MV-4-11 (cell line): ENCODE results near the gene CTBP2.

ENCODE experiments used
- DNase-seq: peaks from one replicate; lab custom pipeline; 2025; lab: John Stamatoyannopoulos, UW

CTBP2 gene

DNA sequence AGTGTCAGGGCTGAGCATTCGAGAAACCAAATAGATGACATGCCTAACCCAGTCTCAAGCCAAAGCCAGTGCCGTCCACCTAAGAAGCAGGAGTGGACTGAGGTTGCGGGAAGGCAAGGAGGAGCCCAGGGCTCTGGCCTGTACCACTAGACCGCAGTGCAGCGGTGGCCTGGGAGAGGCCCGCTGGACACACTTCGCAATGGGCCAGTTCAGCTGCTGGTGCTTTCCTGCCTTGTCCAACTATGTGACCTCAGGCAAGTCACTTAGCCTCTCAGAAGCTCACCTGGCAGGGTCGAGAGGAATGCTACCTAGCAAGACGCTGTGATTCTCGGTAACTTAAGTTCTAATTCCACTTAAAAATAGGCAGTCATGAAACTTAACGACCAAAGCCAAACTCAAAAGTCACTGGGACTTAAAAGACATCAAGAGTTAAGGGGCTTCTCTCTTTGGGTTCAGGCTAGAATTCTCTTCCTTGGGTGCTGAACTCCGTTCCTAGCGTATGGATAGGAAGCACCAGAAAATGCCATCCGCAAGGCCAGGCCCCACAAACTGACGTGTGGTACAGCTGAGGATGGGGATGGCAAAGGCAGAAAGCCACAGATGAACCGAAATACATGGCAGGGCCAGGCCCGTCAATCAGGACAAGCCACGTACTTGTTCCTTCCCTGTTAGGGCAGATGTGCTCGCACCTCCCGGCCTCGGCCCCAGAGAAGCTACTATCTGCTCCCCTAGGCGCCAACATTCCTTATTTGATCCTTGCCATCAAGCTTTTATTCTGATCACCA, 34.2 kb downstream of the CTBP2 start:
- DNase-seq = no peak

DNA sequence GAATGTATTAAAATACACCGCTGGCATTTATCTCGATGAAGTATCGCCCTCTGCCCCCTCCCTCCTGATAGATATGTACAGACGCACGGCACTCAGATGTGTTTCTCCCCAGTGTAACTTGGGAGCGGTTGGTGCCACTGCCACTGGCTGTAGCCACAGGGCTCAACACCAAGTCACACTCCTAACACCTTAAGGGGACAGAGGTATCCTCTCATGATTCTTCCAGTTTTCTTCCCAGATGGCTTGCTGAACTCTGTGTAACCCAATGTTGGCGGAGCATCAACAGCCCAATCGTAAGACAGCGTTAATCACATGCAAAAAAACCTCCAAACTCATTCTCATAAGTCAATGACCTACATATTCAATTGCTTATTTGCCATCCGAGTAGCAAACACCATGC, 35.5 kb downstream of the CTBP2 start:
- DNase-seq = no peak

DNA sequence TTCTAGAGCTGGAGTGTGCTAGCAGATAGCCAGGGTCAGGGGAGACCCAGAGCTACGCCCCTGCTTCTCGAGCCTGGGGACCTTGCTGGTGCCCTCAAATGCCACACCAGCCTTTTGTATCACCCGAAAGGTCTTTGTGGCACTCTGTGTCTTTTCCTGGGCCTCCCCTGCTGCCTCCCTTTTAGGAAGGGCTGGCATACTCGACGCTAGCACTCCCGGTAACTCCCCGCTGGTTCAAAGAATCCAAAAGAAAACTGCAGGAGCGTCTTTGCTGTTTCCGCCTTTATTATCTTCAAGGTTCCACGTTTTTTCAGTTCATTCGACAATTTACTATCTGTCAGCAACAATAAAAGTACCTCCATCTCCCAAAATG, 36.3 kb downstream of the CTBP2 start:
- no peak for DNase-seq

DNA sequence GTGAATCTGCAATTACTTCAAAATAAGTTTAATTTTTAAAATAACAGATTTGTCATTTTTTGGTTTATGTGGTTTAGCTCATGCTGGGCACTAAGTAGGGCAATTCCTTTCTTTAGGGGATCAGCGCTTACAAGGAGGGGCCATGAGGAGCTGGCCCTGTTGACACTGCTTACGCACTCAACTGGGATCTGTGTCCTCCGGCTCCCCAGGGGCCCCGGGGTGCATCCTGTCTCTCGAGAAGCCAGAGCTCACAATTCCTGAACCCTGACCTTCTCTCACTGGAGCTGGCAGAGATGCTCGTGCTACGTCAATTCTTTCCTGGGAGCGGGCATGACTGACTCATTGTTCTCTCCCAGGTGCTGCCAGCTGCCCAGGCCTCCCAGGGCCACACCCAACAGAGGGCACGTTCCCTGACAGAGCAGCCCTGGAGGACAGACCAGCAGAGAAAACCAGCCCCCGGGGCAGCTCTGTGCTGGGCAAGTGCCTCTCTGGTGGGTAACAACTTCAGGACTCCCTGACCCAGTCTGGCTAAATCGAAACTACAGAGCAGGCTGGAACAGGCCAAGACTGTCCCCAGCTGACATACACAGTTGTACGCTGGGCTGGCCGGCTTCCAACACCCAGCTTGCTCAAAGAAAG, 36.8 kb downstream of the CTBP2 start:
- DNase-seq = no peak

DNA sequence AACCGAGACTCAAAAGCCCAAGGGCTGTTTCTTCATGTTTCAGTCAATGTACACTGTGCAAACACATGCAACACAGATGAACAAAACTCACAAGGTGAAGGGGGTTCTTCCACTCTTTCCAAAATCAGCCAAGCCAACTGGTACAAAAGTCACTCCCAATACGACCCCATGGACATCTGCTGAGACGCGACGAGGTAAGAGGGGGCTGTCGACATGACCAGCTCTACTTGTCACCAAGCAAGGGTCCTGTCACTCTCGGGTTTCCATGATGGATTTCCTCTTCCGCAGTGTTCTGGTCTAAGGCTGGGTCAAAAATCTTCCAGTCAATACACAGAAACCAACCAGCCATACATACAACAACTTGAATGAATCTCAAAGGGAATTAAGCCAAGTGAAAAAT, 37.8 kb downstream of the CTBP2 start:
- DNase-seq = no peak

DNA sequence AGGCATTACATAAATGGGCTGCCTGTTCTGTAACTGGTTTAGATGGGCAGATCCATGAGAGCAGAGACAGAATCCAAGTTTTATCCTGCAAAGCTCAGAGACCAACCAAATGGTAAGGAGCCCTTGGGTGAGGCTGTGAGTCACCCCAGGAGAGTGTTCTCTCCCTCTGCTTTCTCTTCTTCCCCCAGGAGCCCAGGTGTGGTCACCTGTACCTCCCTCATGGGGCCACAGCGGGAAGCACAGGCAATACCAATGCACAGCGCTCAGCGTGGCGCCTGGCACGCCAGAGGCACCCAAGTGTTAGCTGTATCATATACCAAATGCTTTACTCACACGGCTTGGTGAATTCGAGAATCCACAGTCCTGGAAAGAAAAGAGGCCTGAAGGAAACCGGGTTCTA, 39.4 kb downstream of the CTBP2 start:
- DNase-seq = no peak

DNA sequence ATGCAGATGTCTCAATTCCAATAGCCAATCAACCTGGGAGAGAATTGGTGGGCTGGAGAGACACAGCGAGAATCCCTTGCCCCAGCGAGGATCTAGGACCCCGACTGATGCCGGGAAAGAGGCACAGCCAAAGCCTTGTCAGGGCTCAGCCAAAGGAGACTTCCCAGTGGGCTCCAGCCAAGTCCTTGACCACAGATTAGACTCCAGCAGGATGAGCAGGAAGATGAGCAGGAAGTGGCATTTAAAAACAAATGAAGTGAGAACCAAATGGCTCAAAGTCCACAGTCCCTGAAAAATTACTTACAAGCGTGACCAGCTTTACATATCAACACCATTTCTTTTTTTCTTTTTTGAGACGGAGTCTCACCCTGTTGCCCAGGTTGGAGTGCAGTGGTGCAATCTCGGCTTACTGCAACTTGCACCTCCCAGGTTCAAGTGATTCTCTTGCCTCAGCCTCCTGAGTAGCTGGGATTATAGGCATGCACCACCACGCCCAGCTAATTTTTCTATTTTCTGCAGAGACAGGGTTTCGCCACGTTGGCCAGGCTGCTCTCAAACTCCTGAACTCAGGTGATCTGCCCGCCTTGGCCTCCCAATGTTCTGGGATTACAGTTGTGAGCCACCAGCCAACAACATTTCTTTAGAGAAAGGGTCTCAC, 40.2 kb downstream of the CTBP2 start:
- no peak for DNase-seq

DNA sequence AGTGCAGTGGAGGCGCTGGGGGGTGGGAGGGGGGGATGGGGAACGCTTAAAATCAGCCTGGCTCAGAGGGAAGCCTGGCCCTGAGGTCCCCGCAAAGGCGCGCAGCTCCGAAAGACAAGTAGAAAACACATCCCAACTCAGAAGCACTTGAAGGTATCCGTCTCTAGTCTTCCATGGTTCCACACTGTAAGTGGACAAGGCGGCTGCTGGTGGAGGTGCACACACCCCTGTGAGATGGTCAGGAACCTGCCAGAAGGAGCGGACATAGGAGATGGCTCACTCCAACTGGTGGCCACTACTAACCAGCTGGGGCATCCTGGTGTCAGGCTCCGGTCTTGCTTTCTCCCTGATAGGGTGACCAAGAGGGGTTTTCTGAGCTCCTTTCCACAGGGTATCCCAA, 41.7 kb downstream of the CTBP2 start:
- DNase-seq = no peak

DNA sequence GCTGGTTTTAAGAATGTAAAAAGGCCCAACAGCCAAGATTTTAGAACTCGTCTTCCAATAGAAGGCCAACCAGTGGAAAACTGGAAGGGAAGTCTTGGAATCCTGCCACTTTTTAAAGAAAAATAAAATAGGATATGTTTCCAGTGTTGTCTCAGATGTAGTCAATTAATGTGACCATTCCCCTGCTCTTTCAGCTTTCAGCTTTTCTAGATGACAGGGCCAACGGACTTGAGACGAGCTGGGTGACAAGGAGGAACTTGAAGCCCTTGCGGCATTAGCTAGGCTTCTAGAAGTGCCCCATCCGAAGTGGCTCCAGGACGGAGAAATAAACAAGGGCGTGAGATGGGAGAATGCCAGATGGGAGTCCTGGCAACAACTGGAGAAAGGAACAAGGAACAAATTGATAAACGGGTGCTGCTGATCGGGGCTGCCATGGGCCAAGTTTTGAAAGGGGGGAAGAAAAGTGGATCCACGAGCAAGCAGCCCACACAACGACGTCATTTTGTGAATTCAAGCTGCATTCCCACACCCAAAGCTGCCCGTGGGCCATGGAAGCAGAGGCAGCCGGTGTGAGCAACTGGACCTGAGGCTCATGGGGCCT, 42.3 kb downstream of the CTBP2 start:
- no peak for DNase-seq

DNA sequence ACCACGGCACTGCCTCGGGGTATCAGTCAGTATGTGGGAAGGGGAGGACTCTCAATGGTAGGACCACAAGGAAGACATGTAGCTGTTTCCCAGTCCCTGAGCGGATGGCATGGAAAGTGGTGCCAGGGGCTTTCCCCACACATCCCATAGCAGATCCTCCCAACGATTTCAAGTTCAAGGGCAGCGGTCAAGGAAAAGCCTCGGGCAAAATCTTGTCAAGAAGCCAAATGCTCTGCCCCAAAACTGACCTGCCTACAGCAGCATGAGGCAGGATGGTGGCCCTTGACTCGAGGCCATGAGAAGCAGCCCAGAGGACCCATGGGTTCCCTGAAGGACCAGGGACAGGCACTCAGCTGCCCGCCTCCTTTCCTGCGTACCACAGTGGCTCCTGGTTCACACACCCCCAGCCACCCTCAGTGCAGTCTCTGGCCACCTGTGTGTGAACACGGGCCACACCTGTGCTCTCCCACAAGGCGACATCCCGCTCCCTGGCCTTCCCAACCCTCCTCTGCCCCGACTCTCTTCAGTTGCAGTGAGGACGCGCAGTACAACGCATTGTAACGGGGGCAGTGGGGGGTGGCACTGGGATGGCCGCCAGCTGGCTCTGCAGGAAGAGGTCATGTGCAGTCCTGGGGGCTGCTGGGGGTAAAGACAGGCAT, 43.6 kb downstream of the CTBP2 start:
- no peak for DNase-seq

DNA sequence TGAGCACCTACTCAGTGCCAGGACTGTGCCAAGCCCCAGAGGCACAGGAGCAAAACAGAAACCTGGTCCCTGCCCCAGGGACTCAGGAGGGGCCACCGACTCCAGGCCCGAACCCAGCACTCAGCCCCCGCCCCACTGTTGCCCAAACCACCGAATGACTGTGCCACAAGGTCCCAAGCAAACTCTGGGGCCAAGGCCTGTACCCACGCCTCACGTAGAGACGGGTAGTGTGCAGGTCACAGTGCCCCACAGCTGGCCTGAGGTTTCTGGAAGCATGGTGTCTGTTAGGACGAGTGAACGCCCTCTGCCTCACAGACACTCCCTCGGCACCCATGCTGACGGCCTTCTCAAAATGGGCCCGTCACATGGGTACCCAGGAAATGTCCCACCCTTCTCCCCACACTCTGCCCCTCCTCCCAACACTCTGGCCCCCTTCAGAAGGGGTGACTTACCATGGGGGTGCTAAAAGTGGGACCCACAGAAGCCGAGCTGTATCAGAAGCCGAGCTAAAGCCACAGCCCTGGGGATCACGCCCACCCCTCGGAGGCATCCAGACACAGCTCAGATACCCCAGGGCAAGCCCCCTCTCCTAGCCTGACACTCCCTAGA, 44.2 kb downstream of the CTBP2 start:
- DNase-seq = no peak

DNA sequence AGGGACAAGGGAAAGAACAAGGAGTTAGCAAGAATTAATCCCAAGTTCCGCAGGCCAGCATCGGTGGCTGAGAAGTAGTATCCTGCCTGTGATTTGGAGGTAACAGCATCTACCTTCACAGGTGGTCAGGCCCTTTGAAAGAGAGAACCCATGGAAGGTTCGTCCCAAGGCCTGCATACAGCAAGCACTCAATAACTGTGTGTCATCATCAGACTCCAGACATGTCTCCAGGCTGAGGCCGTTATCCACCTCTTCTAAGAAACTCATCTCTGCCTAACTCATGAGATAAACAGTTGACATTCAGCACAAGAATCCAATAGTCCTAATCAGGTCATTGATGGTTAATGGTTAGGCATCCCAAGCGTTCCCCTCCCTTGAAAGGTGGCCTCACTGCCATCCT, 45.0 kb downstream of the CTBP2 start:
- no peak for DNase-seq

DNA sequence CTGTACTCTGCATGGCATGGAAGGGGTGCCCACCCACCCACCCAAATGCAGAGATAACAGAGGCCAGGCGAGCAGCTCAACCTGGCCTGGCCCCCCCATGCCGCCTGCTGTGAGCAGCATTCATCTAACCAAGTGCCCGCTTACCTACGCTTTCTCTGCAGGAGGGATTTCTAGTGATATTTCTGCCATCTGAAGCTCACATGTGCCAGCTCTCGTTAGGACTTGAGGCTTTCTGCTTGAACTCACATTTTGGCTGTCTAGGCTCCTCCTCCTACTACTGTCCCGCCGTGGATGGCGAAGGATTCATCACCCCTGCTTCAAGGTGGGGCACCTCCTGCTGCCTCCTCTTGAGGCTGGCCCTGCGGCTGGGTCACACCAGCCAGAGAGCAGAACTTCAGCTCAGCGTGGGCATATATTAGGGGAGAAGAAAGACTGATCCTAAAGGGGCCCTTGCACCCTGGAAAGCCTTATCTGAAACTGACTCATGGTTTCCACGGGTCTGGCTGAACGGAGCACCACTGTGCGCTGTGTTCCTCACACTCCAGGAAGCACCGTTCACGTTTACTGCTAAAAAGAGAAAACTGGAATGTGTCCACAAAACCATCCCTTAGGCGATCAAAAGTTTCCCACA, 45.5 kb downstream of the CTBP2 start:
- DNase-seq = no peak

DNA sequence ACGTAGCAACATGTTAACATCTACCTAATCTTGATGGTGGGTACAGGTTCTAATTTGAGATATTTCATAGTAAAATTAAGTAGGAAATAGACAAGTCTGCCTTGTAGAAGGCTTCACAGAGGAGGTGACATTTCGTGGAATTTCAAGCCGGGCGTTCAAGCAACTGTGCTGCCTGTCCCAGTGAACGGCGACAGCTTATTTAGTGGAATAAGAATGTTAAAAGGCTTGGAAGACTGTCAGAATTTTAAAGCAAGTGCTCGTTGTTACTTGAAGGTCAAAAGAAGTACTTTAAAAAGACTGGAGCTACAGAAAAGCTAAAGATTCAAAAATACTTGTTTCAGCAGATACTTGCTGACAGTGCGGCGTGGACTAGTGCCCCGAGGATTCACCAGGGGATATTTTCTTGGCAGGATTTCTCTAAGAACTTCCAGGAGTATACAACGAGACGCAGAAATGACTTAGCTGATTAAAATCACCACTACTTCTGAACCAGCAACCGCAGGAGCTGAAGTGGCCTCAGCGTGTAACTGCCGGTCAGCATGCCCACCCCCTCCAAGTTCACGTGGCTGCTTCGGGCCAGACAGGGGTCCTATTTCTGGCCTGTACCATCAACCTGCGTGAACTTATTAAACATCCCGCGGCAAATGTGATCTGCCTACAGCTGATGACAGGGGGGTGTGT, 46.5 kb downstream of the CTBP2 start:
- no peak for DNase-seq

DNA sequence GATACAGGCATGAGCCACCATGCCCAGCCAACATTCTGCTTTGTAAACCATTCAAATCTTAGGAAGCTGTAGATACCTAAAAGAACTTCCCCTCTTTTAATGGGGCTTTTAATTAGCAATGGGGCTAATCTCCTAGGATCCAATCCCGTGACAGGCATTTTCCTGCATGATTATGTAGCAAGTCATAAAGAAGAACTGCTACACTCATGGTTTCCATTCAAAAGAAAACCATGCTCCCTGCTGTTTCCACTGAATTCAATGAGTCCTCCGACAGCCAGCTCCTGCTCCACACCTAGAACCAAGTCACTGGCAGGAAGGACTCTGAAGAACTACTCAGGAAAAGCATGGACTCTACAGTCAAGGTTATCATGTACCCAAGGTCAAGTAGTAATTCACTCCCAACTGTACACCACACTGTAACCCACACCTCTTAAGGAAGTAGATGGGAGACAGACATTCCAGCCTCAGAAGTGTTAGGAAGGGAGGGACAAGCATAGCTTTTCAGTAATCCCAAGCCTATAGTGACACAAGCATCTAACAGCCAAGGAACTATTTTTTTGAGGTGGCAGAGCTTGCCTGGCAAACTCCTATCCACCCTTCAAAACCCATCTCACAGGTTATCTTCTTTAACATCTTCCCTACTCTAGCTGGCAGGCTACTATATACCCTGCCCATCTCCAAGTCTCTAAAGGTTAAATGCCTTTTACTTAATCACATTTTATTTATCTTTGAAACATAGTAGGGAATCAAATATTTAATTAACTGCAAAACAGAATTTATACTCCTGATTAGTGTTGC, 47.5 kb downstream of the CTBP2 start:
- no peak for DNase-seq

DNA sequence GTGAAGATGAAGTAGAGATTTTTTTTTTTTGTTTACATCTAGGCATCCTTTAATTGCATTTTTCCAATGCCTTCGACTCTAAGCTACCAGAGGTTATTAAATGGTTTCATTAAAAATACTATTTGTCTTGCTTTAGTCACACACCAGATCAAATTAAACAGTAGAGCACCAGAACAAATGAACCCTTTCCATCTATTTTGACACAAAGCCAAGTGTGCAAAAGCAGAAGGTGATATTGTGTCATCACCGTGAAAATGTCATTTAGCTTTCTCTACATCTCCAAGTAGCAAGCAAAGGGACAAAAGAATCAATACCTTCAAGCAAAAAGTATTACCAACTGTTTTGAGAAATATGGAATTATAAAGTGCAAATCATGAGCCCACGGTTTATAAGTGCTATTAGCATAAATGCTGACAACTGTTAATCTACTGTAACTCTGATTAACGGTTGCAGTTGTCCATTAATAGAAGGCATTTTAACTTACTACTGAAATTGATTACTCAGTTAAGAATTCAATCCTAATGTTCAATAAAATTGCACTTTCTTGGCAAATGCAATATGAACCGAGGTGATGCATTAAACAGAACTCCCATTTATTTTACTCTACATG, 49.1 kb downstream of the CTBP2 start:
- DNase-seq = no peak

DNA sequence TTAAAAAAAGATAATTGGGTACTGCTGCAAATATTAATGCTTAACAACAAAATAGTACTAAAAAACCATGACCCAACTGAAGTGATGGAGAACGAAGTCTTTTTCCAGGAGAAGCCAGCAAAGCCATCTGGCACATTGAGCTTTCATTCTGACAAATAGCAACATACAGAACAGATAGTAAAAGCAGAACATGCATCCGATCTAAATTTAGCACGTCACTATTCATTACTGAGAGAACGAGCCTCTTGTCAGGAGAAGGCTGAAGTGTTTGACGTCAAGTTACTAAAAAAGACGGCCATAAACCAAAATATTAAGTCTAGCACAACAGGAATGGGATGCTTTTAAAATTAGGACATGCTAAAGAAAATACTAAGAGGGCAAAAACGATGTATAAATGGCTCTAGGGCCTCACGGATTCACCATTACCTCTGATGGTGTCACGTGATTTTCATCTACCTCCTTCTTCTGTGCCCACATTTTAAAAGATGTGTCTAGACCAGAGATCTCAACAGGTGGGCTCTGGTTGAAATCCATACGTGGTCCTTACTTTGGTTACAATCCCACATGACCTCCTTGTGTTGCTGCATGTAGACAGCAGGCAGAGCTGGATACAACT, 52.3 kb downstream of the CTBP2 start:
- DNase-seq = no peak

DNA sequence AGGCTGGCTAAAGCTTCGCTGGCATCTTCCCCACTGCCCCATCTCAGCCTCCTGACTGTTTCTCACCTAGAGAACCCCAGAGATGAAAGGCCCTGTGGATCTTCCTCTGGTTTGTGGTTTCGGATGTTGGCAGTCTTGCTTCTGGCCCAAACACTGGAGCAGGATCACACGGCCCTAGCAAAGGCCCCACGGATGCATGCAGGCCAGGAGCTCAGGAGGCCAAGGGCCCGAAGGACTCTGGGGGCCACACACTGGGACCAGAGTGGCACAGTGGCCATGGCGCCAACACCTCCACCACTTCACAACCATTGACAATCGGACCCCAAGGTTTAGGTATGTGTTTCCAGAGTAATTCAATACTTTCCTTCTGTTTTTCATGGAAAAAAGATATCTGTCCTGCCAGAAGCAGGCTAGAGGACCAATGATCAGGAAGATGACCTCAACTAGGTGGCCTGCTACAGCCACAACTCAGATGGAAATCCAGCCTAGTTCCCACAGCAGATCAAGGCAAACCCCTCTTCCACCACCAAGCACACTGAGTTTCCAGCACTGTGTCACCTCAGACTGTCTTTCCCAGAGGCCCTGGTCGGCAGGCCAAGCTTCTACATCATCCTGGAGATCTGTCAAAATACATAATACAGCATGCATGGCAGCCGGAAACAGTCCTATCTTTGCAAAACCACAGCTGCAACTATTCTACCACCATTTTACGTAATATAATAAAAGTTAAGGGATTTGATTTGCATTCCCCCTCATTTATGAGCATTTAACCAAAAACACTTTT, 53.0 kb downstream of the CTBP2 start:
- no peak for DNase-seq
